ENCODE data around the gene KCNK2. TPM values are rescaled to one million over a fixed set of nuclear protein-coding genes. Genes with fewer than 3 reads are reported as not detected.

Gene KCNK2
- polyA plus RNA-seq, 1 of the 3 experiments (the other 2 are of a cell fraction): 12.2 TPM

DNA sequence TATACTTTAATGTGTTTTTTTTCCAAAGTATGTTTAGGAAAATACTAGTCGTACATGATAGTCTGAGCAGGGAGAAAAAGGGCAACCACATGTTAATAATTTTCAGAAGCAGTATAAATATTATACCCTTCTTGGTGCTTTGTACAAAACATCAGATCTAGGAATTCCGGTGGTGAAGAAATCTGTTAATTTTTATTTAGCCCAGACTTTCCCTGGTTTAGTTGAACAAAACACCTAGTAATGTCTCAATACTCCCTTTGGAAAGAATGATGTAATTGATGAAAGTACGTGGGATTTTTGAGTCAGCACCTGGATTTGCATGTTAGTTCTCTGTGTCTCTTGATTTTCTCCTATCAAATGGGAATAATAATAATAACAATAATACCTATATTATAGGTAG lies 38.4 kb upstream of the KCNK2 start:
- Histone ChIP-seq H3K9ac (no peak overlapping the region), H3K4me2 (no peak overlapping the region), H3K27me3 (ENCODE audit: insufficient read depth) (no peaks in the 10 kb centered on the region), H3K9me3 (peaks cover 6% of the 10 kb centered on the region; the same call in 1 of the 2 replicates), H4K20me1 (ENCODE audit: insufficient read depth) (no peaks in the 10 kb centered on the region), H3K4me1 (ENCODE audit: control insufficient read depth in 1 of 2, insufficient read depth in 2 of 2, low read depth in 1 of 2, low read length in 1 of 2) (peaks cover 0 to 4% of the 10 kb centered on the region in 2 experiments; a peak in 1 of 4 replicates), H3K9me2 (no peaks in the 10 kb centered on the region), H2AFZ (ENCODE audit: low read depth) (no peak overlapping the region), H3K79me2 (ENCODE audit: insufficient read depth) (no peaks in the 10 kb centered on the region), H3K27ac (ENCODE audit: low read depth in 2 of 2, low read length in 1 of 2) (no peak overlapping the region), H3F3A (replicated peaks; ENCODE audit: insufficient read depth) (no peaks in the 10 kb centered on the region), H3K36me3 (replicated peaks in 1 of 2; ENCODE audit: control insufficient read depth in 1 of 2, insufficient read depth in 2 of 2, low read length in 1 of 2) (peaks cover 2 to 3% of the 10 kb centered on the region in 2 experiments), H3K4me3 (ENCODE audit: low read depth in 2 of 2, low read length in 1 of 2) (no peak overlapping the region)
- 41% methylated on average over 3 of the region's 3 CpGs for whole genome bisulfite sequencing (ENCODE audit: low lambda C conversion rate)
- ChIA-PET POLR2A (no interaction called here), CTCF (no interaction called here)
- TF ChIP-seq POLR2AphosphoS5 (IDR thresholded peaks at IDR 0.05; ENCODE audit: low read depth, low read length) (no peak), NRF1 (IDR thresholded peaks at IDR 0.05; ENCODE audit: low read depth, low read length) (no peak)
- TF ChIP-seq, protein P1, sequence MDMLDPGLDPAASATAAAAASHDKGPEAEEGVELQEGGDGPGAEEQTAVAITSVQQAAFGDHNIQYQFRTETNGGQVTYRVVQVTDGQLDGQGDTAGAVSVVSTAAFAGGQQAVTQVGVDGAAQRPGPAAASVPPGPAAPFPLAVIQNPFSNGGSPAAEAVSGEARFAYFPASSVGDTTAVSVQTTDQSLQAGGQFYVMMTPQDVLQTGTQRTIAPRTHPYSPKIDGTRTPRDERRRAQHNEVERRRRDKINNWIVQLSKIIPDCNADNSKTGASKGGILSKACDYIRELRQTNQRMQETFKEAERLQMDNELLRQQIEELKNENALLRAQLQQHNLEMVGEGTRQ (IDR thresholded peaks at IDR 0.05; ENCODE audit: borderline replicate concordance, low read depth, low read length): no peak
- DNase-seq: no peak

- Histone ChIP-seq H3K27ac (ENCODE audit: low read depth in 2 of 2, low read length in 1 of 2) (peak overlapping the region; percentile 10 to 85; a peak in 3 of 4 replicates), H2AFZ (ENCODE audit: low read depth) (no peak overlapping the region), H3K36me3 (replicated peaks in 1 of 2; ENCODE audit: control insufficient read depth in 1 of 2, insufficient read depth in 2 of 2, low read length in 1 of 2) (peaks cover 0 to 6% of the 10 kb centered on the region in 2 experiments), H3K4me1 (ENCODE audit: control insufficient read depth in 1 of 2, insufficient read depth in 2 of 2, low read depth in 1 of 2, low read length in 1 of 2) (peaks cover 0 to 4% of the 10 kb centered on the region in 2 experiments; a peak in 1 of 4 replicates), H3K4me2 (no peak overlapping the region), H3K9me3 (peaks cover 12% of the 10 kb centered on the region; the same call in 1 of the 2 replicates), H3F3A (replicated peaks; ENCODE audit: insufficient read depth) (no peaks in the 10 kb centered on the region), H3K27me3 (ENCODE audit: insufficient read depth) (no peaks in the 10 kb centered on the region), H4K20me1 (ENCODE audit: insufficient read depth) (no peaks in the 10 kb centered on the region), H3K9me2 (no peaks in the 10 kb centered on the region), H3K9ac (no peak overlapping the region), H3K79me2 (ENCODE audit: insufficient read depth) (no peaks in the 10 kb centered on the region), H3K4me3 (ENCODE audit: low read depth in 2 of 2, low read length in 1 of 2) (no peak overlapping the region)
- ChIA-PET POLR2A (no interaction called here), CTCF (no interaction called here)
- WGBS (ENCODE audit: low lambda C conversion rate): 20% methylated on average over 5 of the region's 5 CpGs
- no peak for TF ChIP-seq GABPA (IDR thresholded peaks at IDR 0.05; ENCODE audit: low read depth)
- peak; percentile 76 for TF ChIP-seq TCF12 (IDR thresholded peaks at IDR 0.05)
- no peak for DNase-seq
These were observed 36.7 kb upstream of the KCNK2 start for GRCh38 chr1:215045698-215046308.

DNA sequence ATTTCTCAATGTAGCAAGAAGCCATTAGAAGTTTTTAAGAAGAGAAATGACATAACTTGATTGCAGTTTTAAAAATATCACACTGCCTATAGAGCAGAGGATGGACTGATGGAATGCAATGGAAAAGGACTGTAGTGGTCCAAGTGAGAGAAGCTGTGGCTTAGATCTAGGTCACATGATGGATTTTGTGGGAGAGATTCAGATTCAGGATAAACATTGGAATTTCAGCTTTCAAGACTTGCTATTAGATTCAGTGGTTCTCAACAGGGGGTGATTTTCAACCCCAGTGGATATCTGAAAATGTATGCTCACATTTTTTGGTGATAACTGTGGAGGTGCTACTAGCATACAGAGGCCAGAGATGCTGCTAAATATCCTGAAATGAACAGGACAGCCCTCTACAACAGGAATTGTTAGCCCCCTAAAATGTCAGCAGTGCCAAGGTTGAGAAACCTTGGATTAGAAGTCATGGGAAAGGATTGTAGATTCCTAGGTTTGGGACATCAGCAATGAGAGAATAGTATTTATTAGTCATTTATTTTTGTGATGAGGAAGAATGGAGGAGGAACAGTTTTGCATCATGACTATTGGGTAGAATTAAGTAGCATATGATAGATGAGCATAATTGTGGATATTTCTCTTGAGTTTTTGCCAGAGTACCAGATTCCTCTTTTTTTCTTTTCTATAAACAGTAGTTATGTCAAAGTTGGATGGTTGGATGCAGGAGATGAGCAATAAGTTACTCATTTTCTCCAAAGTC lies 30.1 kb upstream of the KCNK2 start:
- peak overlapping the region in 1 of 2 experiments; percentile 50; a peak in 2 of 4 replicates for H3K27ac ChIP-seq (ENCODE audit: low read depth in 2 of 2, low read length in 1 of 2)
- peaks cover 15% of the 10 kb centered on the region for H3F3A ChIP-seq (replicated peaks; ENCODE audit: insufficient read depth)
- H2AFZ ChIP-seq (ENCODE audit: low read depth): no peak overlapping the region
- H3K9me2 ChIP-seq: no peaks in the 10 kb centered on the region
- H3K36me3 ChIP-seq (replicated peaks in 1 of 2; ENCODE audit: control insufficient read depth in 1 of 2, insufficient read depth in 2 of 2, low read length in 1 of 2): peaks cover 0 to 6% of the 10 kb centered on the region in 2 experiments
- no peak for DNase-seq
- H3K9ac ChIP-seq: no peak overlapping the region
- H3K4me3 ChIP-seq (ENCODE audit: low read depth in 2 of 2, low read length in 1 of 2): no peak overlapping the region
- H3K9me3 ChIP-seq: peaks cover 12% of the 10 kb centered on the region; the same call in 1 of the 2 replicates
- no peaks in the 10 kb centered on the region for H4K20me1 ChIP-seq (ENCODE audit: insufficient read depth)
- peaks cover 0 to 5% of the 10 kb centered on the region in 2 experiments; a peak in 1 of 4 replicates for H3K4me1 ChIP-seq (ENCODE audit: control insufficient read depth in 1 of 2, insufficient read depth in 2 of 2, low read depth in 1 of 2, low read length in 1 of 2)
- no peak overlapping the region for H3K4me2 ChIP-seq
- H3K79me2 ChIP-seq (ENCODE audit: insufficient read depth): no peaks in the 10 kb centered on the region
- no peaks in the 10 kb centered on the region for H3K27me3 ChIP-seq (ENCODE audit: insufficient read depth)
- CTCF ChIA-PET: no interaction called here
- POLR2A ChIA-PET: no interaction called here
- TF ChIP-seq NRF1 (IDR thresholded peaks at IDR 0.05; ENCODE audit: low read depth, low read length) (no peak), SIN3A (IDR thresholded peaks at IDR 0.05; ENCODE audit: borderline replicate concordance, low read depth, low read length) (no peak), MXI1 (IDR thresholded peaks at IDR 0.05; ENCODE audit: low read depth, low read length) (no peak), FOXM1 (IDR thresholded peaks at IDR 0.05; ENCODE audit: low read depth) (no peak), ELF1 (IDR thresholded peaks at IDR 0.05) (no peak), EP300 (IDR thresholded peaks at IDR 0.05; ENCODE audit: borderline replicate concordance in 1 of 2, low read depth in 1 of 2, low read length in 1 of 2) (no peak; a peak in 1 of 4 replicates), RAD21 (IDR thresholded peaks at IDR 0.05; ENCODE audit: low read length) (no peak), EZH2phosphoT487 (IDR thresholded peaks at IDR 0.05; ENCODE audit: borderline replicate concordance, low read depth) (no peak), RXRA (IDR thresholded peaks at IDR 0.05; ENCODE audit: borderline replicate concordance, low read depth) (no peak), CTCF (IDR thresholded peaks at IDR 0.05) (no peak), MEF2A (IDR thresholded peaks at IDR 0.05; ENCODE audit: borderline replicate concordance, low read depth) (no peak), POLR2AphosphoS5 (IDR thresholded peaks at IDR 0.05; ENCODE audit: low read depth, low read length) (no peak)
- TF ChIP-seq, protein P1 (IDR thresholded peaks at IDR 0.05; ENCODE audit: borderline replicate concordance, low read depth, low read length): no peak
- TF ChIP-seq, protein P2, sequence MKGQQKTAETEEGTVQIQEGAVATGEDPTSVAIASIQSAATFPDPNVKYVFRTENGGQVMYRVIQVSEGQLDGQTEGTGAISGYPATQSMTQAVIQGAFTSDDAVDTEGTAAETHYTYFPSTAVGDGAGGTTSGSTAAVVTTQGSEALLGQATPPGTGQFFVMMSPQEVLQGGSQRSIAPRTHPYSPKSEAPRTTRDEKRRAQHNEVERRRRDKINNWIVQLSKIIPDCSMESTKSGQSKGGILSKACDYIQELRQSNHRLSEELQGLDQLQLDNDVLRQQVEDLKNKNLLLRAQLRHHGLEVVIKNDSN (IDR thresholded peaks at IDR 0.05; ENCODE audit: borderline replicate concordance, low read depth): peak; percentile 47; the same call in 1 of the 2 replicates
